ENCODE data around the gene DAB2. TPM values are rescaled to one million over a fixed set of nuclear protein-coding genes. Genes with fewer than 3 reads are reported as not detected.

Gene DAB2
- polyA plus RNA-seq, 1 donor (not counting 4 experiments of a cell fraction or from before 2014, with no cell fraction given) = 10.4 TPM

GRCh38 chr5:39441838-39442237, 17.1 kb upstream of the DAB2 start:
- Histone ChIP-seq H4K20me1 (ENCODE audit: control insufficient read depth, extremely low read depth, insufficient read depth, low read length) (no peaks in the 10 kb centered on the region), H3K4me3 (ENCODE audit: control insufficient read depth in 2 of 3, extremely low read depth in 1 of 3, insufficient read depth in 2 of 3, low read depth in 1 of 3, low read length in 3 of 3) (no peak overlapping the region), H3K27ac (ENCODE audit: control insufficient read depth, insufficient read depth, low read length) (no peak overlapping the region), H3K9me3 (ENCODE audit: control insufficient read depth, low read depth, low read length) (no peaks in the 10 kb centered on the region), H2AFZ (ENCODE audit: control insufficient read depth, low read length) (no peak overlapping the region), H3K4me1 (ENCODE audit: control insufficient read depth, extremely low read depth, insufficient read depth, low read length) (no peaks in the 10 kb centered on the region), H3K79me2 (ENCODE audit: control insufficient read depth, insufficient read depth, low read length) (no peaks in the 10 kb centered on the region), H3K4me2 (ENCODE audit: control insufficient read depth, extremely low read depth, insufficient read depth, low read depth, low read length) (no peak overlapping the region), H3K9ac (ENCODE audit: control insufficient read depth, extremely low read depth, insufficient read depth, low read length) (no peak overlapping the region), H3K27me3 (ENCODE audit: control insufficient read depth, extremely low read depth, insufficient read depth, low read length) (no peaks in the 10 kb centered on the region), H3K36me3 (ENCODE audit: control insufficient read depth in 2 of 2, extremely low read depth in 1 of 2, insufficient read depth in 2 of 2, low read length in 2 of 2) (no peaks in the 10 kb centered on the region), H3K9me1 (ENCODE audit: control insufficient read depth, extremely low read depth, insufficient read depth, low read length) (no peaks in the 10 kb centered on the region)
- TF ChIP-seq CTCF (optimal IDR thresholded peaks at IDR 0.05 in 1 of 3, IDR thresholded peaks at IDR 0.05 in 1 of 3, conservative IDR thresholded peaks at IDR 0.05 in 1 of 3; ENCODE audit: extremely low read depth in 1 of 3, insufficient read depth in 2 of 3, low read length in 3 of 3) (no peak), EZH2 (IDR thresholded peaks at IDR 0.05; ENCODE audit: low read length) (no peak)
- FAIRE-seq (no peak), DNase-seq (ENCODE audit: low read depth, low spot score) (no peak)
- dilution Hi-C loops (cut with MboI; ENCODE audit: extremely low pct_ligation_motif_present, low sequenced_read_pairs) = no loop called here

- DNase-seq (ENCODE audit: low read depth, low spot score) = no peak
- no peaks in the 10 kb centered on the region for H3K79me2 ChIP-seq (ENCODE audit: control insufficient read depth, insufficient read depth, low read length)
- no peak overlapping the region for H2AFZ ChIP-seq (ENCODE audit: control insufficient read depth, low read length)
- no peak overlapping the region for H3K9ac ChIP-seq (ENCODE audit: control insufficient read depth, extremely low read depth, insufficient read depth, low read length)
- no peaks in the 10 kb centered on the region for H4K20me1 ChIP-seq (ENCODE audit: control insufficient read depth, extremely low read depth, insufficient read depth, low read length)
- H3K27ac ChIP-seq (ENCODE audit: control insufficient read depth, insufficient read depth, low read length) = no peak overlapping the region
- no peak overlapping the region for H3K4me2 ChIP-seq (ENCODE audit: control insufficient read depth, extremely low read depth, insufficient read depth, low read depth, low read length)
- no peaks in the 10 kb centered on the region for H3K36me3 ChIP-seq (ENCODE audit: control insufficient read depth in 2 of 2, extremely low read depth in 1 of 2, insufficient read depth in 2 of 2, low read length in 2 of 2)
- no peak for FAIRE-seq
- H3K4me1 ChIP-seq (ENCODE audit: control insufficient read depth, extremely low read depth, insufficient read depth, low read length) = no peaks in the 10 kb centered on the region
- H3K9me1 ChIP-seq (ENCODE audit: control insufficient read depth, extremely low read depth, insufficient read depth, low read length) = no peaks in the 10 kb centered on the region
- H3K27me3 ChIP-seq (ENCODE audit: control insufficient read depth, extremely low read depth, insufficient read depth, low read length) = no peaks in the 10 kb centered on the region
- TF ChIP-seq EZH2 (IDR thresholded peaks at IDR 0.05; ENCODE audit: low read length) (no peak), CTCF (optimal IDR thresholded peaks at IDR 0.05 in 1 of 3, IDR thresholded peaks at IDR 0.05 in 1 of 3, conservative IDR thresholded peaks at IDR 0.05 in 1 of 3; ENCODE audit: extremely low read depth in 1 of 3, insufficient read depth in 2 of 3, low read length in 3 of 3) (no peak)
- H3K4me3 ChIP-seq (ENCODE audit: control insufficient read depth in 2 of 3, extremely low read depth in 1 of 3, insufficient read depth in 2 of 3, low read depth in 1 of 3, low read length in 3 of 3) = no peak overlapping the region
- dilution Hi-C loops (cut with MboI; ENCODE audit: extremely low pct_ligation_motif_present, low sequenced_read_pairs) = no loop called here
- H3K9me3 ChIP-seq (ENCODE audit: control insufficient read depth, low read depth, low read length) = no peaks in the 10 kb centered on the region
Observed at GRCh38 chr5:39440958-39441624, 16.3 kb upstream of the DAB2 start.
